HuH-7.5 (cell line): Measurements from ENCODE around the gene NUTM1.
"Not testable (repeated sequence)": the region's sequence is repeated elsewhere in the genome, so short reads cannot be mapped to it uniquely, and the experiment has no call there.

Experiments
- DNase-seq: peaks from one replicate; pipeline ENCODE4 v3.0.0; 2011; ENCODE audit warnings: low spot score

NUTM1 gene

DNA sequence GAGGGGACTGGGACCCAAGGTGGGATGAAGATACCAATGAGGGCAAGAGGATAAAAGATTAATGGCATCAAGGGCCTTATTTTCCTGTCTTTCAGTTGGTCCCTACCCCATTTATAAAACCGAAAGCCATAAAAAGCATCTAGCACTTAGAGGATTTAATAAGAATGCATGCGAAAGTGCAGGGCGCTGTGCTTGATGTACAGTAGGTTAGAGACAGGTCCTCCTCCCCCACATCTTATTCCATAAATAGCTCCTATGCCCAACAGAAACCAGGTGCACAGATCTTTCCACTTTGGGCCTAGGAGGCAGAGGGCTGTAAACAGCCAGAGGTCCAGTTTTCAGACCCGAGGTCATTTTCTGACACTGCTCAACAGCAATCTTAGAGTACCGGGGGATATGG, 22.7 kb downstream of the NUTM1 start:
- DNase-seq, result no peak

DNA sequence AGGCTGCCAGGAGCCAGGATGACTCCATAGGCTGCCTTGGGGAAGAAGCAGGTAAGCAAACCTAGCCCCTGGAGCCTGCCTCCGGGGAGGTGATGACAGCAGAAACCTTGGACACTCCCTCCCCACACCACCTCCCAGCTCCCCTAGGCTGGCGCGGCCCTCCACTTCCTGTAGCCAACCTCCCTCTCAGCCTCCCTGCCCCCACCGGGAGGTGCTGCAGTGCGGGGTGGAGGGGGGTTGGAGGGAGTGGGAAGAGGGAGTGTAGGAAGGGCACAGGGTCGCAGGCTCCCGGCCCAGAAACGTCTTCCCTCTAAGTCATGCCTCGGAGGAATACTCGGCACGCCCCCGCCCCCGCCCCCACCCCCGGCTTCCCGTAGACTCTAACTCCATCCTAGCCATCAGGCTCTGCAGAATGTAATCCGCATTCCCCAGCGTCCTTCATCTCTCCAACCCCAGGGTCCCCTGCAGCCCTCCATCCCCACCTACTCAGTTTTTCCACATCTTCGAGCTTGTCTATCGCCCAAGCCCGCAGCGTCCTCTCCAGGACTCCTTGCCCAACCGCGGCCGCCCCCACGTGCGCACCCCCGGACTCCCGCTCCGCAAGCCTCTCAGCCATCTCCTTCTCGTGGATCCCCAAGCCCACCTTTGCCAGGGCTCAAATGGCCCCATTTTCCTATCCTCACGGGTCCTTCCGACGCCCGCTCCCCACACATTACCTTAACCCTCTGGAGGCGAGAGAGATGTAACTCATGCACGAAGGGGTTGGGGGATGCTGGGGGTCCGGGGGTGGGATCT, 23.4 kb downstream of the NUTM1 start:
- DNase-seq, result peak; percentile 70

DNA sequence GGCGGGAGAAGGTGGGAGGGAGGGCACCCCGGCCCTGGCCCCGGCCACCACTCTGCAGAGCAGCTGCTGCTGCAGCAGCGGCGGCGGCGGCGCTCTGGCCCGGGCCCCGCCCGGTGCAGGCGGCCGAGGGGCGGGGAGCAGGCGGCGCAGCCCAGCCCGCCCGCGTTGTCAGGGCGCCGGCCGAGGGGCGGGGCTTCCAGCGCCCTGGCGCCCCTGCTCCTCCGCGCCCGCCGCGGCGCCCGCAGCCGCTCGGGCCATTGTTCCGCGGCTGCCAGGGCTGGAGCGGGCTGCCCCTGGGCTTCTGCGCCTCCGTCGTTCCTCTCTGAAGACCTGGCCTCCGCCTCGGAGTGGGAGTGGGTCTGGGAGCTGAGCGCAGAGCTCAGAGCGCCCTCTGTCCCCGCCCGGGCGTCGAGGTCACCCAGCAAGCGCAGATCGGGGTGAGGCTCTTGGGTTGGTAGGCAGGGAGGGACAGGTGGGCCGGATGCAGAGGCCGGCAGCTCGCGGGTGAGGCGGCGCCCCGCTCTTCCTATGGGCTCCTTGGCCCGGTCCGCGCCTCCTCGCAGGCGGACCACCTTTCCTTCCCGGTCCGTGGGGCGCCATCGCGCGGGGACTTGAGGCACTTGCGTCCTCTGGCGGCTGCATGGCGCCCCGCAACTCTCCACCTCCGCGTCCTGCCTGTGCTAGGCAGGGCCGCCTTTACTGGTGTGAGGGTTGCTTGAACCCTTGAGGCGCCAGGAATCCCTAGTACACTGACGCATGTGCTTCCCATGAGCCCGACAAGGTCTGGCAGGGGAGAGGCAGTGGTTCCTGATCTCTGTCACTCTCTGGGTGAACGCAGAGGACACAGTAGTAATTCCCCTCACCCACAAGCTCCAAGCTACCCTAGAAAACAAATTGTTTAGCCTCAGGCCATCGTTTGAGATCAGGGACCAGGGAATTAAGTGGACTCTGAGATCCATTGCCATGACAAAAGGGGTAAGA, 24.3 kb downstream of the NUTM1 start, which contains the start of gene LPCAT4:
Gene LPCAT4 (minus strand): TSS at position 96 of the 981 bp plus-strand sequence. CDS start 96 bp downstream, outside the sequence.
- DNase-seq, result peak; percentile 78

DNA sequence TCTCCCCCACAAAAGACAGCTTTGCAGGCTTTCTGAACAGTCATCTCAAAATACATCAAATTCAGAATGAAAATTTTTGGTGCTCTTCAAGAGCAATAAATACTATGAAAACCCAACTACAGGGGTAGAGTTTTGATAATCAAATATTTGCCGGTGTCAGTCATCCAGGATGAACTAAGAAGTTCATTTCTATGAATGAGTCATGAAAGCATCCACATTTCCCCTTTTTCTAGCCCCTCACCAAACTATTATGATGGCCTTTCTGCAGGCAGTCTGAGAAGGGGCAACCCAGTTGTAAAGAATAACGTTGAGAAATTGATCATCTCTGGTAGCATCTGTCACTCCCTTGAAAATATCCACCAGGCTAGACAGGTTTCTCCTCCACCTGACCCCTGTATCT, 27.0 kb downstream of the NUTM1 start:
- no peak for DNase-seq

DNA sequence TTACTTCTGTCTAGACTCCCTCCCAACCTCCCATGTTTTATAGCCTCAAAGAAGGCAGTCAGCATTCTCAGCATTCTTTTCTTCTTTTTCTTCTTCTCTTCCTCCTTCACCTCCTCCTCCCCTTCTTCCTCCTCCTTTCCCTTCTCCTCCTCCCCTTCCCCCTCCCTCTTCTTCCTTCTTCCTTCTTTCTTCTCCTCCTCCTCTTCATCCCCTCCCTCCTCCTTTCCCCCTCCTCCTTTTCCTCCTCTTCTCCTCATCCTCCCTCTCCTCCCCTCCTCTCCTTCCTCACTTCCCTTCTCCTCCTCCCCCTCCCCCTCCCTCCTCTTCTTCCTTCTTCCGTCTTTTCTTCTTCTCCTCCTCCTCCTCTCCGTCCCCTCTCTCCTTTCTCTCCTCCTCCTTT, 27.5 kb downstream of the NUTM1 start:
- DNase-seq, result no peak

DNA sequence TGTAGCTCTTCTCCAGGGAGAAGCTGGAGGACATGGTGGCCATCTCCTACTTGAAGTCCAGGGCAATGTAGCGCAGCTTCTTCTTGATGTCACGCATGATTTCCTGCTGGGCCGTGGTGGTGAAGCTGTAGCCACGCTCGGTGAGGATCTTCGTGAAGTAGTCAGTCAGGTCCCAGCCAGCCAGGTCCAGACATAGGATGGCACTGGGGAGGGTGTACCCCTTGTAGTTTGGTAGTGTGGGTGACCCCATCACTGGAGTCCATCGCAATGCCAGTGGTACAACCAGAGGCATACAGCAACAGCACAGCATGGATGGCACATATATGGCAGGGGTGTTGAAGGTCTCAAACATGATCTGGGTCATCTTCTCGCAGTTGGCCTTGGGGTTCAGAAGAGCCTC, 30.8 kb downstream of the NUTM1 start:
- no peak for DNase-seq

DNA sequence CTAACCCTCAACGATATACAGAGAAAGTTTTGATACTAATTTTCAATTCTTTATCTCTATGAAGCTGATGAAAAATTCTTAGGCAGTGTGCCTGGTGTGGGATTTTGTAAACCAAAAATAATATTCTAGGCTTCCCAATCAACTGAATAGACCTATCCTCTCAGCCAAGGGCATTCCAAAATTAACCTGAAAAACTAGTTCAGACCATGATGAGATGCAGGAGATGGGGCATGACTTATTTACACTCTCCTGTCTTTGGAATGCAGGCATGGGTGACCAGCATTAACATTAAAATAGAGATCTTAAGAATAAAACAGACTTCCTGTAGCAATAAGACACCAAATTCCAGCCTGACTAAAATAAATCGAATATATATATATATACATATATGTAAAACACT, 31.7 kb downstream of the NUTM1 start:
- DNase-seq, result no peak

DNA sequence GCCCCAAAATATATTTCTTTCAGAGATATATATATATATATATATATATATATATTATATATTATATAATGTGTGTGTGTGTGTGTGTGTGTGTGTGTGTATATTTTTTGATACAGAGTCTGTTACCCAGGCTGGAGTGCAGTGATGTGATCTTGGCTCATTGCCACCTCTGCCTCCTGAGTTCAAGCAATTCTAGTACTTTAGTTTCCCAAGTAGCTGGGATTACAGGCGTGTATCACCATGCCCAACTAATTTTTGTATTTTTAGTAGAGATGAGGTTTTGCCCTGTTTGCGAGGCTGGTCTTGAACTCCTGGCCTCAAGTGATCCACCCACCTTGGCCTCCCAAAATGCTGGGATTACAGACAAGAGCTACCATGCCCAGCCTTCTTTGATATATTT, 32.4 kb downstream of the NUTM1 start:
- DNase-seq, result not testable (repeated sequence)

DNA sequence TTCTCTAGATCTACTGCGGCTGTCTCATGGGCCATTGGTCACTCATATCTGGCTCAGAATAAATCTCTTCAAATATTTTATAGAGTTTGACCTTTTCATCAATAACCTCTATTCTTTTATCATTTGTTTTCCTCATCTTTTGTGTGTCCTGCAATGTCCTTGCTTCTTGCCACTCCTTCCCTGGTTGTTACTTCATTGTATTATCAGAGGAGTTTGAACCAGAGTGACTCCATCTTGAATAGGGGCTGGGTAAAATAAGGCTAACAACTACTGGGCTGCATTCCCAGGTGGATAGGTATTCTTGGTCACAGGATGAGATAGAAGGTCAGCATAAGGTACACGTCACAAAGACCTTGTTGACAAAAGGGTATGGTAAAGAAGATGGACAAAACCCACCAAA, 33.7 kb downstream of the NUTM1 start:
- DNase-seq, result no peak

DNA sequence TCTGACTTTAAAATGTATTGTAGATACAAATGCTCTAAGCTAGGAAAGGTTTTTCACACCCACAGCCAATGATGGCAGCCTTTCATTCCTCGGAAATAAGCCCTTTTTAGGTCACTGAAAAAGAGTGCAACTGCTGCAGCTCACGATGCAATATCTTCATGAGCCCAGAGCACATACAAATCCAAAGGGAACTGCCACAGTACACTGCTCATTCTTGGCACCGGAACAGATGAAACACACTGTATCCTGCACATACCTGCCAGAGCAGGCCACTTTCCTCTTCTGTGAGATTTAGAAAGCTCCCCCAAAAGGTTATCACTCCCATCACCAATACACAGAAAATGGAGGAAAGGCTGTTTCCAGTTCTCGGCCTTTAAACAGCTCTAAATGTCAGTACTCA, 37.4 kb downstream of the NUTM1 start:
- not testable (repeated sequence) for DNase-seq

DNA sequence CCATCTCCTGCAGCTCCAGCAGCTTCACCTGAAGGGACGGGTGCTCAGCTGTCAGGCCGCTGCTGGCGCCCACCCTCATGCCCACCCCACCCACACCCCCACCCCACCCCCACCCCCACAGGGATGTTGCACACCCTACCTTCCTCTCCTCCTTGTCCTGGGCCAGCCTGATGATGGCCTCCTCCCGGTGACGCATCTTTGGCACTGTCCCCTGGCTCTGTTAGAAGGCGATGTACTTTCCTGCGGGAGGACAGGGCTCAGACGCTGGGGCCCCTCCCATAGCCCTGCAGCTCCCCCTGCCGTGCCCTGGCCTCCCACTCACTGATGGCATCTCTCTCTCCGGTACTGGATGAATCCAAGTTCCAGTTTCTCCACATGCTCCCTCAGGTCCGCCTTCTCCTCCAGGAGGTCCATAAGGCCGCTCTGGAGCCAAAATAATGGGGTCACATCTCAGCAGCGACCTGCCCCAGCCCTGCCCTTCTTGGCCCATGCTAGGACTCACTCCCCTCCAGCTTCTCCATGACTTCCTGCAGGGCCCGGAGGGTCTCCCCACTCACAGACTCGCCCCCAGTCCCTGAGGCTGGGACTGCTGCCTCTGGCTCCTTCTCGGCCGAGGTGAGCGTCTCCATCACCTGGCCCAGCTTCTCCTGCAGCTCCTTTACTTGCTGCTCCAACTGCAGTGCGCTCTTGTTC, 38.9 kb downstream of the NUTM1 start:
- DNase-seq, result not testable (repeated sequence)

DNA sequence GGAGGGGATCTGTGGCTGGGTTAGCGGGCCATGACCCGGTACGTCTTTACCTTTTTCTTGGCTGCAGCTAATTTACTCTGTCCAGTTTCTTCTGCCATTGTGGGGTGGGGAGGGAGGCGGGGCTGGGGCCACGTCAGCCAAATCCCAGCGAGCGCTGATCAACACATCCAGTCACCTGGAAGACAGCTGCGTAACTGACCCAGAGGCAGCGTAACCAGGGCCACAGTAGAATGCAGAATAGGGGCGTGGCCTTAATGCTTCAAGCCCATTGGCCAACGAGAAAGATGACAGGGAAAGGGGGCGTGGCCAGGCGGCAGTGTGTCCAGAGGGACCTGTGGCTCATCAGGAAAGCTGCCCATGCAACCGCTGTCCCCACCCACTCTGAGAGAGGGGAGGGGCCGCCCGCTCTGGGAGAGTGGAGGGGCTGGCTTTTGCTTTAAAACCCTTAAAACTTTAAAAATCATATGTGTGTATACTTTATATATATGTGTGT, 46.5 kb downstream of the NUTM1 start:
- not testable (repeated sequence) for DNase-seq

DNA sequence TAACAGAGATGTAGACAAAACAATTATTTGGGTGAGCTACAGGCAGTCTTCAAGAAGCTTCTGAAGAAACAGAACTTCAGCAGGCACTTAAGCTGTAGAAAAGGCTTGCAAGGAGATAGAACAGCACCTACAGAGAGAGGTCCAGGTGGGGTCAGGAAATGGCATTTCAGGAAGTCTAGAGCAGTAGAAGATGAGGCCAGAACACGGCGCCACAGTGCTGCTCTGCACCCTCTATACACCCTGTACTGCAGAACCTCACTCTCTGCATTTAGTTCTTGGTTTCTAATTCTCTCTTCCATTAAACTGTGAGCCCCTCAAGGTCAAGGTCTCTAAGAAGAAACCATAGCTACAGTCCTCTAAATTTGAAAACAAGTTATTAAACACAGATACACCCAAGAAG, 49.9 kb downstream of the NUTM1 start:
- DNase-seq, result not testable (repeated sequence)

DNA sequence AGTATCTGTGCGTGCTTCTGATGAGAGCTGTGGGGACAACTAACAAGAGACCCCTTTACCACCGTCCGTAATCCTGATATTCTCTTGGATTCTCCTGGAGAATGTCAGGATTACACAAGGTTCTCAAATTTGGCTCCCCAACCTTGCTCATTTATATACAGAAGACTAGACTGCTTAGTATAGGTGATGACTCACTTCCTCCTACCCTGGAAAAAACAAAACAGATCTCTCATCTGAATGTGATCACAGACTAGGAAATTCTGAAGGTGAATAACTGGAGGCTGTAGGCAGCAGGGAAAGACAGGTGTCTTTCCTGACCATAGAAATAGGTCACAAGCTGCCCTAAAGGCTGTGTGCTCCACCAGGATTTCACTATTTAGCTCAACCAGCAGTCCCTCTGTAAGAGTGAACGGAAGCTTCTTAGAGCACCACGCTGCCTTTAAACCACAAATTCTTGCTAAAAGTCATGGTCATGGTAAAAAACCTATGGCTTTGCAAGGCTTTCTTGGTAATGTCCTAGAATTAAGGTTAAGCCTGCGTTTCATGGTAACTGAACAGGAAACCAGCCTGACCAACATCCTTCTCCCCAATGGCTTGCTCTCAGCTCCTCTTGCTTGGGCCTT, 54.6 kb downstream of the NUTM1 start:
- DNase-seq, result not testable (repeated sequence)

DNA sequence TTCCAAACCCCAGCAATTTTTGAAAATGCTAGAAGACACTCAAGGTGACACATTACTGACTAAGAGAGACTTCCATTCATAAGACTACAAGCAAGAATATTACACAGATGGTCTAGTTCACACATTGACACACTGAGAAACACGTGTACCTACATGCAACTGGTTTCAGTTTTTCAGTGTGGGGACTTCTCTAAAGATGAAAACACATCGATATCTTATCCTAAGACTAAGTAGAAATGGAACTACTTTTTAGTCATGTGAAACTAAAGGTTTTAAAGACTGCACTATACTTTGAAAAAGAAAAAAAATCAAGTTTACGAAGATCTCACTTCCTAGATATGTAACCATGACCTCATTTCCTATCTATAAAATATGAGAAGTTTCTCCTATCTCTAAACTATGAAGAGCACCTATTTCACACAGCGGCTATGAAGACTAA, 60.1 kb downstream of the NUTM1 start:
- not testable (repeated sequence) for DNase-seq

DNA sequence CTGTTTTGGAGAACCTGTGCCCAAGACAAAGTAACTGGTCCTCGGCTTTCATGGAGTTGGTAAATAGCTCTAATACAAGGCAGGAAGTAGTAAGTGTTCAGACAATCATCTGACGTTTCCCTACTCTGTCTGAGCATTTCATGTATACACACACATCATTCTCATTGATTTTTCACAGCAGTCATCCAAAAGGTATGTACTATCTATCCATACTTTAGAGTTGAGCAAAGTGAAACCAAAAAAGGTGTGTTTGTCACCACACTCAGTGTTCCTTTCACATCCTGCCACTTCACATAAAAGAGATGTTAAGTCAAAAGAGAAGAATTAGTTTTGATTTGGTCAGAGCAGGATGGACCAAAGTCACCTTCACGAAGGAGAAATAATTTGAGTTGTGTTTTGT, 60.8 kb downstream of the NUTM1 start:
- DNase-seq, result not testable (repeated sequence)
